DND-41 (cell line): ENCODE measurements around the gene ABLIM2.

ENCODE experiments used
- ATAC-seq: fragments of 200-7000 bp; cut with Tn5 transposase; 3 replicates; pipeline ENCODE4 v1.9.1; 2021; ENCODE audit warnings: low read depth; ENCODE audit not compliant: insufficient read depth
- DNase-seq: peaks from one replicate; pipeline ENCODE4 v3.0.0-alpha.2; 2020
- H2AFZ ChIP-seq: 2 replicates; pipeline ENCODE4 v1.6.0; 2012; ENCODE audit warnings: low read depth, low read length
- H3K27ac ChIP-seq: 2 replicates; pipeline ENCODE4 v1.5.1; 2012; ENCODE audit warnings: low read length, inconsistent platforms
- H3K27me3 ChIP-seq: fragments of 200-600 bp; sonication (generic); 2 replicates; pipeline ENCODE4 v1.6.0; 2012; ENCODE audit warnings: low read length, mild to moderate bottlenecking, inconsistent platforms; ENCODE audit not compliant: insufficient read depth, poor library complexity
- H3K36me3 ChIP-seq: 2 replicates; pipeline ENCODE4 v1.5.1; 2012; ENCODE audit warnings: low read length, inconsistent platforms; ENCODE audit not compliant: insufficient read depth
- H3K4me1 ChIP-seq: 2 replicates; pipeline ENCODE4 v1.5.1; 2012; ENCODE audit warnings: mild to moderate bottlenecking, low read length; ENCODE audit not compliant: insufficient read depth
- H3K4me2 ChIP-seq: 2 replicates; pipeline ENCODE4 v1.6.0; 2012; ENCODE audit warnings: mild to moderate bottlenecking, moderate library complexity, low read length, inconsistent platforms; ENCODE audit not compliant: insufficient read depth
- H3K4me3 ChIP-seq, 2 experiments: fragments of 200-600 bp in 1 of 2; shearing (Covaris generic) in 1 of 2; 2 replicates each; pipeline ENCODE4 v1.5.1; 2012 to 2016; ENCODE audit warnings: inconsistent platforms in 2 of 2, low read length in 2 of 2, mild to moderate bottlenecking in 2 of 2, low read depth in 1 of 2, moderate library complexity in 1 of 2
- H3K79me2 ChIP-seq: 2 replicates; pipeline ENCODE4 v1.6.0; 2012; ENCODE audit warnings: low read length, inconsistent platforms; ENCODE audit not compliant: insufficient read depth
- H3K9ac ChIP-seq: 2 replicates; pipeline ENCODE4 v1.6.0; 2012; ENCODE audit warnings: low read depth, mild to moderate bottlenecking, inconsistent platforms, low read length, moderate library complexity
- H3K9me3 ChIP-seq: 2 replicates; pipeline ENCODE4 v1.5.1; 2012; ENCODE audit warnings: low read length, moderate library complexity, mild to moderate bottlenecking, inconsistent platforms; ENCODE audit not compliant: insufficient read depth, severe bottlenecking
- H4K20me1 ChIP-seq: 2 replicates; pipeline ENCODE4 v1.6.0; 2012; ENCODE audit warnings: low read length; ENCODE audit not compliant: insufficient read depth
- CTCF ChIP-seq: IDR thresholded peaks from 2 replicates; pipeline ENCODE4 v1.5.1; 2012; ENCODE audit warnings: borderline replicate concordance, low read length, moderate library complexity, mild to moderate bottlenecking; ENCODE audit not compliant: poor library complexity, severe bottlenecking; ENCODE audit errors: extremely low read depth
- EZH2 ChIP-seq: IDR thresholded peaks from 3 replicates; pipeline ENCODE4 v1.6.1; 2012; ENCODE audit warnings: borderline replicate concordance, low read depth, mild to moderate bottlenecking, moderate library complexity, low read length, inconsistent platforms; ENCODE audit not compliant: severe bottlenecking

ABLIM2 gene

GRCh38 chr4:7995866-7996265 is 162.7 kb downstream of the ABLIM2 start:
- H2AFZ ChIP-seq = no peak overlapping the region
- no peaks in the 10 kb centered on the region for H3K79me2 ChIP-seq
- H3K27me3 ChIP-seq = no peaks in the 10 kb centered on the region
- H3K27ac ChIP-seq = no peak overlapping the region
- H3K4me1 ChIP-seq = no peaks in the 10 kb centered on the region
- TF ChIP-seq CTCF (no peak), EZH2 (no peak)
- DNase-seq = no peak
- no peaks in the 10 kb centered on the region for H4K20me1 ChIP-seq
- no peaks in the 10 kb centered on the region for H3K9me3 ChIP-seq
- no peak overlapping the region for H3K4me2 ChIP-seq
- no peak for ATAC-seq
- no peak overlapping the region for H3K9ac ChIP-seq
- no peaks in the 10 kb centered on the region for H3K36me3 ChIP-seq
- no peak overlapping the region for H3K4me3 ChIP-seq

GRCh38 chr4:7995135-7995534 is 163.5 kb downstream of the ABLIM2 start:
- no peak overlapping the region for H2AFZ ChIP-seq
- H3K9ac ChIP-seq = no peak overlapping the region
- no peaks in the 10 kb centered on the region for H4K20me1 ChIP-seq
- ATAC-seq (no peak), DNase-seq (no peak)
- no peak overlapping the region for H3K4me3 ChIP-seq
- no peaks in the 10 kb centered on the region for H3K36me3 ChIP-seq
- TF ChIP-seq CTCF (no peak), EZH2 (no peak)
- no peaks in the 10 kb centered on the region for H3K27me3 ChIP-seq
- no peaks in the 10 kb centered on the region for H3K79me2 ChIP-seq
- no peak overlapping the region for H3K27ac ChIP-seq
- no peak overlapping the region for H3K4me2 ChIP-seq
- no peaks in the 10 kb centered on the region for H3K4me1 ChIP-seq
- H3K9me3 ChIP-seq = no peaks in the 10 kb centered on the region

- no peak for DNase-seq
- no peaks in the 10 kb centered on the region for H3K27me3 ChIP-seq
- H4K20me1 ChIP-seq = no peaks in the 10 kb centered on the region
- H3K79me2 ChIP-seq = no peaks in the 10 kb centered on the region
- no peak overlapping the region for H3K4me2 ChIP-seq
- H3K4me3 ChIP-seq = no peak overlapping the region
- TF ChIP-seq EZH2 (no peak), CTCF (no peak)
- no peak for ATAC-seq
- no peaks in the 10 kb centered on the region for H3K9me3 ChIP-seq
- H3K36me3 ChIP-seq = no peaks in the 10 kb centered on the region
- no peak overlapping the region for H2AFZ ChIP-seq
- no peak overlapping the region for H3K27ac ChIP-seq
- no peak overlapping the region for H3K9ac ChIP-seq
- H3K4me1 ChIP-seq = no peaks in the 10 kb centered on the region
Observed at GRCh38 chr4:7993671-7994070, 164.9 kb downstream of the ABLIM2 start.

GRCh38 chr4:7992846-7993245 is 165.8 kb downstream of the ABLIM2 start:
- no peak overlapping the region for H3K9ac ChIP-seq
- H3K27me3 ChIP-seq = no peaks in the 10 kb centered on the region
- H3K4me1 ChIP-seq = no peaks in the 10 kb centered on the region

More at GRCh38 chr4:7992846-7993245, 165.8 kb downstream of the ABLIM2 start:
- no peak for TF ChIP-seq EZH2
- TF ChIP-seq CTCF = no peak
- Histone ChIP-seq H3K36me3 (no peaks in the 10 kb centered on the region), H3K4me3 (no peak overlapping the region), H3K9me3 (no peaks in the 10 kb centered on the region), H3K27ac (no peak overlapping the region), H3K79me2 (no peaks in the 10 kb centered on the region), H4K20me1 (no peaks in the 10 kb centered on the region), H3K4me2 (no peak overlapping the region), H2AFZ (no peak overlapping the region)
- ATAC-seq (no peak), DNase-seq (no peak)
